T-helper 22 cell (primary cell): ENCODE measurements around the gene PARD3.
"Not testable (repeated sequence)": the region's sequence is repeated elsewhere in the genome, so short reads cannot be mapped to it uniquely, and the experiment has no call there.

Experiments used
- DNase-seq: peaks from one replicate; pipeline ENCODE4 v3.0.0-alpha.2; 2020; ENCODE audit warnings: low read depth

The PARD3 gene

DNA sequence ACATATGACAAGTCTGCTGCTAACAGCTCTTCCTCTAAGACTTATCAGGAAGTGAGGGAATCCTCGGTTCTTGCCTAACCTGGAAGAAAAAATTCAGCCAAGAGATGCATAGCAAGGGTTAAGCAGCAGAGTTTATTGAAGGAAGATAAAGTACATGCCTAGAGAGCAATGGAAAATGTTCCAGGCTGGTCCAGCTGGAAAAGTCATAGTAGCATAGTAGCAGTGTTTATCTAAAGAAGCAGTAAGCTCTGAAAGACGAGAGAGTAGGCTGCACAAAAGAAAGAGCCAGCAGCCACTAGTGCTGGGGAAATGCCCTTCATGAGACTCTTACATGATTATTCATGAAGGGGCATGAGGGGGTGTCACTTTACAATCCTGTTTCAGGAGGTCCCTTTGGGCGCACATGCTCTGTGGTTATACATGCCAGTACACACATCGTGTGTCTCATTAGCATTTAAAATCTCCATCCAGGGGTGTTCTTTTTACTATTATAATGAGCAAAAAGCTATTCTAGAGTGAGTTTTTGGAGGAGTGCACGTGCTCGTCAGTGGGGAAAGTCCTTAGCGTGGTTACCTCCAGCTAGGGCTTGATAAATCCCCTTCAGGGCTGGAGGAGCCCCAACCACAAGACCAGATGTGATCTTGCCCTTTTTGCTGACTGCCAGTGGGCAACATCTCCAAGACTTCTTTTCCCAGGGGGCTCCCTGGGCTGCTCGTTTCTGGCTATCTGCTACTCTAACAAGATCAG is 716.1 kb downstream of the PARD3 start:
- no peak for DNase-seq

DNA sequence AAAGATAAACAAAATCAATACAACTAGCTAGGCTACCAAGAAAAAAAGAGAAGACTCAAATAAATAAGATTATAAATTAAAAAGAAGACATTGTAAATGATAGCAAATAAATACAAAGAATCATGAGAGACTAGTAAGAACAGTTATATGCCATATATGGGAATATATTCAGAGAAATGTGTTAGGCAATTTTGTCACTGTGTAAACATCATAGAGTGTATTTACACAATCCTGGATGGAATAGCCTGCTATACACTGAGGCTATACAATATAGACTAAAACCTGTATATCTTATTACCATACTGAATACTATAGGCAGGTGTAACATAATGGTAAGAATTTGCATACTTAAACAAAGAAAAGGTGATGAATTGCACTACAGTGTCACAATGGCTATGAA is 717.4 kb downstream of the PARD3 start:
- no peak for DNase-seq

DNA sequence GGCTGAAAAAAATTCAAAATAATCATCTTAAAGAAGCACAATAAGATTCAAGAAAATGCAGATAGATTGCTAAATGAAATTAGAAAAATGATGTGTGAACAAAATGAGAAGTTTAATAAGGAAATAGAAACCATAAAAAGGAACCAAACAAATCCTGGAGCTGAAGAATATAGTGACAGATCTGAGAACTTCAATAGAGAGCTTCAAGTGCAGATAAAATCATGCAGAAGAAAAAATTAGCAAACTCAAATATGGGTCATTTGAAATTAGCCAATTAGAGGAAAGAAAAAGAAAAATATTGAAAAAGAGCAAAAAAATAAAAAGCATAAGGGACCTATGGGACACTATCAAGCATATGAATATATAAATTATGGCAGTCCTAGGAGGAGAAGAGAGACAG is 720.1 kb downstream of the PARD3 start:
- no peak for DNase-seq

GRCh38 chr10:34094146-34094696 is 720.9 kb downstream of the PARD3 start:
- DNase-seq, result no peak

DNA sequence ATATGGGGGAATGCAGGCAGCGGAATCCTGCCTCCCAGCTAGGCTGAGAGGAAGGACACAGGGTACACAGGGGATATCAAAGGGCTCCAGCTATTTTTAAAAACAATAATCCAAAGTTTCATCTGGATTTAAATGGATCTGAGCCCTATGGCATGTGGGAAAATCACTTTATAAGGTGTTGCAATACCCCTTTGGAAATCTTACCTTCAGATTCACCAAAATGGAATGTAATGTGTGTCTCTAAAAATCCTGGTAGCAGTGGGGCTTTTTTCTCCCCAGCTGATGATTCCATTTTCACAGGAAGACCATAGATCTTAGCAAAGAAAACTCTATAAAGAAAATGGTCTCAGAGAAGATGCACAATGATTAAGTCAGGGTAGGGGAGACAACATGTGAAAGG is 722.2 kb downstream of the PARD3 start:
- DNase-seq, result no peak

GRCh38 chr10:34091635-34092195 is 723.4 kb downstream of the PARD3 start:
- no peak for DNase-seq

- DNase-seq, result no peak
Observed at GRCh38 chr10:34089253-34089652, 725.8 kb downstream of the PARD3 start.

DNA sequence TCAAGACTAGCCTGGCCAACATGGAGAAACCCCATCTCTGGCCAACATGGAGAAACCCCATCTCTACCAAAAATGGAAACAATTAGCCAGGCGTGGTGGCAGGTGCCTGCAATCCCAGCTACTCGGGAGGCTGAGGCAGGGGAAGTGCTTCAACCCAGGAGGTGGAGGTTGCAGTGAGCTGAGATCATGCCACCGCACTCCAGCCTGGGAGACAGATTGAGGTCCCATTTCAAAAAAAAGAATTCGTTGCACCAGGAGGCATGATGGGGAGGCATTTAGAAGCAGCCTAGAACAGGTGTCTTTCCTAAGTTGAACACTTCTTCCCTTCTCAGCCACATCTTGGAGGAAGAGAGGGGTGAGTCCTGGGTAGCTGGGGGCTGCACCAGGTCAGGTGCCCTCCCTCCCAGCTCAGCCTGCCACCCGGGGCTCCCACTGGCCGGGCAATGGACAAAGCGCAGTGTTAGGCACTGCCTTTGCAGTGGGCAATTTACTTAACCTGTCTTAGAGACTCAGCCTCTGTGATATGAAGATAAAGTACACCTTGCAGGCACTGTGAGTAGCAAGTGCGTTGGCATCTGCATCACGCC is 726.8 kb downstream of the PARD3 start:
- DNase-seq, result no peak

DNA sequence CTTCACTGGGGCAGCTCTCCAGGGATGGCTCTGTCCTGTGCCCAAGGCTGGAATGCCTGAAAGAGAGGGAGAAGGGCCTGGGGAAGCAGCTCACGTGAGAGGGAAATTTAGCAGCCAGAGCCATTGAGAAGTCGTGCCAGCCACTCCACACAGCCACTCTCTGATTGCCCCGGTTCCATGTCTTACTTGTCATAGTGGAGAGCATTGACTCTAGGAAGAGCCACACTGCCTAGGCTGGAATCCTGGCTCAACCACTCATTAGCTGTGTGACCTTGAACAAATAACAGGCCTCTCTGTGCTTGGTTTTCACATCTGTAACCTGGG is 728.0 kb downstream of the PARD3 start:
- no peak for DNase-seq

DNA sequence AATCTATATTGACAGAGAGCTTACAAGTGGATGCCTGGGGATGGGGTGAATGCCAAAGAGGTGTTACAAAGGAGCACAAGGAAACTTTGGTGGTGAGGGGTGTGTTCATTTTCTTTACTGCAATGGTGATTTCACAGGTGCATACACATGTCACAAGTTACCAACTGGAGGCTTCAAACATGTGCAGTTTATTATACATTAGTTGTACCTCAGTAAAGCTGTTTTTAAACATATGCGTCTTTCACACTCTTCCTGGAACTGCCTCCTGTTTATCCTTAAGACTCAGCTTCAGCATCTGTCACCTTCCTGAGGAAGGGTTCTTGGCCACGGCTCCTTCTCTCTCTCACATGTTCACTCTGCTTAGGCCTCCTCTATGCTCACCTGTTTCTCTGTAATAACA is 731.5 kb downstream of the PARD3 start:
- no peak for DNase-seq

DNA sequence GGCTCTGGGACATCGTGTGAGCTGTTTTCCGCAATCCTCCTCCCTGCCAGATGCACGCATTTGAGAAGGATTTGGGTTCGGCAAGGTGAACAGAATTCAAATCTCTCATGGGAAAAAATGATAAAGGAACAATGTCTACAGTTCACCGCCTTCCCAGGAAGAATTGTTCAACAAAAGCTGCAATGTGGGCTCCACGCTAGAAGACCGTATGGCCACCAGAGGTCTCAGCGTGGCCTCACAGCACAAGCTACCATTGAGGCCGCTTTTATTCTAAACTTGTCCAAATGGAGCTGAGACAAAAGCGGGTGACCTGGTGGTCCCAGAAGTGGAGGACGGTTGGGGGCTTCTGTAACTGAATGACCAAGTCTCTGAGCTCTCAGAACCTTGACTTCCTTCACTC is 733.1 kb downstream of the PARD3 start:
- no peak for DNase-seq

- no peak for DNase-seq
Observed at GRCh38 chr10:34081347-34081743, 733.8 kb downstream of the PARD3 start.

DNA sequence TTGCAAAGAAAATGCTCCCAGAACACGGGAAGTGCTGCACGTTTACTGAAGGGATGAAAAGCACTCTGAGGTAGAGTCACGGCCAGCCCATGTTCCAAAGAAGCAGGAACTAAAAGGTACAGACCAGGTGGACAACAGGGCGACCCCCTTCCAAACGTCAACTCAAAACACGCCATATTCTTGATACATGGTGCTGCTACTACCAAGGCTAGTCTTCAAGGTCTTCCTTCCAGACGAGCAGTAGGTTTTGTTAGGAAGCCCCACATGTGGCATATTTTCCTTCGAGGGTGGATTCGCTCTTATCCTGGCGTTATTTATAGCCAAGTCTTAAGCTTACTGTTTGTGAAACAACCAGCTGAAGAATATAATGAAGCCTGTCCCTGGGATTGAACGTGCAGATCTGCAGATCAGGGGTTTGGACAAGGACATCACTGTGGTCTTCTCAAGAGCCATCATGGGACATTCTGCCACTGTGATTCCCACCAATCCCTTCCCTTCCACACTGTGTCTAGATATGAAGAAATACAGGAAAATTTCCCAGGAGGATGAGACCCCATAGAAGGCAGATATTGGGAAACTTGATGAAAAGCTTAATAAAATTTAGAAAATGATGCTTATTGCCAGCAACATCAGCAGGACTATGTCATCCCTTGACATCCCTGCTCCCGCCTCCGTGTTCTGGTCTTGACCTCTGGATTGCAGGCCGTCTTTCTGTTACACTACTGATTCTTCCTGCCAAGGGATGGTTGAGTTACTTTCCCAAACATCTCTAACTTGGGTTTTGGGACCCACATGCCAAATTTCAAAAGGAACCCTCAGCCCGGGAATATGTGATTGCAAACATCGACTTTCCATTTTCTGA is 734.4 kb downstream of the PARD3 start:
- no peak for DNase-seq

DNA sequence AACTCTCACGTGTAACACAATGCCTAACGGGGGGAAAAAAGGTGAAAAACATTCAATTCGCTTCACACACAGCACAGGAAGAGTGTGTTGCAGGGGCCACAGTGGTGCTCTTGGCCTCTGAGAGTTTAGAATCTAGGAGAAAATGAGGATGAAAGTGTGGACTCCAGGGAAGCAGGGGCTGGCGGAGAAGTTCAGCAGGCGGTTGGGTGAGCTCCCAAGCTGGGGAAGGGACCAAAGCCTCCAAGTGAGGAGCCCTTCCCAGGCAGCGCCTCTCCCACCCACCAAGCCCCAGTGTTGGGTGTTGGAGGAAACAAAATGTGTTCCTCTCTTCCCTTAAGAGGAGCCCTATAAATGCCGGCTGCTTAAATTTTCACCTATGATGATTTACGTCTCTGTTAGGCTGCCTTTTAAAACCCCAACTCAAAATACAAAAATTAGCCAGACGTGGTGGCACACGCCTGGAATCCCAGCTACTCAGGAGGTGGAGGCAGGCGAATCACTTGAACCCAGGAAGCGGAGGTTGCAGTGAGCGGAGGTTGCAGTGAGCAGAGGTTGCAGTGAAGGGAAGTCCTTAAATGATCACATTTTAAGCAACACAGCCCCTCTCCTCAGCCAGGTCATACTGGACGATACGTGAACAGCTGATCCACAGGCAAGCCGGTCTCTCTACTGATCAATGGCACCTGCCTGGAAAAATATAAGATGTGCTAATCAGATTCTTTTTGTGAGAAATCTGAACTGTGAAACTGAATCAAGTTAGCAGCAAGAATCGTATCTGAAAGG is 735.2 kb downstream of the PARD3 start:
- no peak for DNase-seq

- no peak for DNase-seq
Observed at GRCh38 chr10:34078745-34079470, 736.2 kb downstream of the PARD3 start.

DNA sequence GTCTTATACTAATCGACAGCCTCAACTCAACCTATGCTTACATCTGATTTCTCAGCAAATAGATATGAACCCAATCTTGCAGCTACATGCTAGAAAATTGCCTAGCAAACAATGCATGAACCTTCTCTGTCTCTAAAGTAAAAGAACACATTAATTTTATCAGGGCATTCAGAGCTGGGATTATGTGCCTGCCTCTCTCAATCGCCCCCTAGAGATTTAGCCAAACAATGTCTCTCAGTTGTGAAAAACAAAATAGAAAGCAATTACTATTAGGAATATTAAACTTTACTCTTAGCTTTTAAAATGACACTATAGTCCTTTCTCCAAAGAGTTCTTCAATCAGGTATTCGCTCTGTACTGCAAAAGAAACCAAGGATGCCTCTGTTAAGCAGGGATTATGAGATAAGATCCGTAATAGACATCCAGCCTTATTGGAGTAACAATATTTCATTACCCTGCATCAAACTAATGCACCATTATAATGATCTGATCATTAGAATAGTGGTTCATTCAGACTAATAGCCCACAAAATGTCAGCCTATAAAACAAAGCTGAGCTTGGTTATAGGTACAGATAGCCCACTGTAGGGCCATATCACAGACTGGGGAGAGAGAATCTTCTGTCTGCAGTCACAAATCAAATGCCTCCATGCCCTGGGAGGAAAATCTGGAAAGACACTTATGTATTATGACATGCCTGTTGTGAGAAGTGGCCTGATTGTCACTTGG is 736.9 kb downstream of the PARD3 start:
- no peak for DNase-seq

DNA sequence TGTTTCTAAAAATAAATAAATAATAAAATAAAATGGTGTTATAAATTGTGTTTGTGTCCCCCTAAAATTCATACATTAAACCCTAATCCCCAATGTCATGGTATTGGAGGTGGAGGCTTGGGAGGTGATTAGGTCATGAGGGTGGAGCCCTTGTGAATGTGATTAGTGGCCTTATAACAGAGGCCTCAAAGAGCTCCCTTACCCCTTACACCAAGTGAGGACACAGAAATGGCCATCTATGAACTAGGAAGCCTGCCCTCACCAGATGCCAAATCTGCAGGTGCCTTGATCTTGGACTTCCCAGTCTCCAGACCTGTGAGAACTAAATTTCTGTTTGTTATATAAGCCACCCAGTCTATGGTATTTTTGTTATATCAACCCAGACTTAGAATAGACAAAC is 738.7 kb downstream of the PARD3 start:
- no peak for DNase-seq

DNA sequence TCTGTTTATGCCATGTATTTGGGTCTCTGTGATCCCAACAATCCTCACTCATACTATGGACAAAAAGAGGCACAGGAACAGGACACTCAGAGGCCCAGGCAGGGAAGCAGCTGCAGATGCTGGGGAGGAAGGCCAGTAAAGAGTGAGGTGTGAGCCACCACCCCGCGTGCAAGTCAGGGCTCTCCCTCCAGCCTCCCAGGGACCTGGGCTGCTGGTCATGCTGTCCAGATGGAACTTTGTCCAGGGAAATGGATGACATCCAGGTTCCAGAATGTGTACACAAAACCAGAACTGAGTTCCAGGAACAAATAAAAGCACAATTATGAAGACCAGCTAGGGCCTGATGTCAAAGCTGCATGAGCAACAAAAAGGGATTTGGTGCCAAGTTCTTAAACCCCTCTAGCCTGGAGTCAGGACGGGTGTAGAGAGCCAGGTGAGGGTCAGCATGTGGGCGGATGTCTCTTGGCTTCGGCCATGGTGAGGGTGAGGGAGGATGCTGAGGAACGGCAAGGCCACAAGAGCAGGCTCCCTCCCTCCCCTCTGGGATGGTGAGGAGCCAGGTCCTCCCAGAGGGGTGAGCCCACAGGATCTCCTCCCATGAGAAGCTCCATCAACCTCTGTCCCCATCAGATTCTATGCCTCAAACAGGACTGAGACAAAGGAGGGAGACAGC is 739.7 kb downstream of the PARD3 start:
- no peak for DNase-seq

DNA sequence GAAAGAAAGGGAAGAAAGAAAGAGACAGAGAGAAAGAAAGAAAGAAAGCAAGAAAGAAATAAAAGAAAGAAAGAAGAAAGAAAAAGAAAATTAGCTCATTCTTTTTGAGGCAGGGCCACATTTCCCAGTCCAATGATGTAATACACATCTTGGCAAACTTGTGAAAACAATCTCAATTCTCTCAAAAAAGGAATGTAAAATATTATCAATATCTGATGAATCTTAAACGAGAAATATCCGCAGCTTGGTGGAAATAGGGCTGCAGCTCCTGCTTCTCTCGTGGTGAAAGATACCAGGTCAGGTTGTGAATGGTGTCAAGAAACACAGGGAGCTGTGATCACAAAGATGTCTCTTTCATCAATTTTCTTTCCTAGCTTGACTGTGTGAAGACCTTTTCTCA is 741.0 kb downstream of the PARD3 start:
- DNase-seq, result no peak

DNA sequence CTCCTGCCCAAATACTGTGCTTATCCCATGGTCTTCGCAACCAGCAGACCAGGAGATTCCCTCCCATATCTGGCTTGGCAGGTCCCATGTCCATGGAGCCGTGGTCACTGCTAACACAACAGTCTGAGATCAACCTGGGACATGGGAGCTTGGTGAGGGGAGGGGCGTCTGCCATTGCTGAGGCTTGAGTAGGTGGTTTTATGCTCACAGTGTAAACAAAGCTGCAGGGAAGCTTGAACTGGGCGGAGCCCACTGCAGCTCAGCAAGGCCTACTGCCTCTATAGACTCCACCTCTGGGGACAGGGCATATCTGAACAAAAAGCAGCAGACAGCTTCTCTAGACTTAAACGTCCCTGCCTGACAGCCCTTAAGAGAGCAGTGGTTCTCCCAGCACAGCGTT is 747.4 kb downstream of the PARD3 start:
- DNase-seq, result not testable (repeated sequence)
